Psoas muscle (tissue), 8 donors: ENCODE measurements around the gene IL1B. TPM values are rescaled to one million over a fixed set of nuclear protein-coding genes. Genes with fewer than 3 reads are reported as not detected.

Experiments
- ATAC-seq, 4 donors: fragments of 200-7000 bp; cut with Tn5 transposase; one replicate each; pipeline ENCODE4 v1.9.1; 2020; ENCODE audit warnings: moderate library complexity in 3 of 4, mild to moderate bottlenecking in 2 of 4
- DNase-seq, 2 donors: peaks; one replicate each; pipeline ENCODE4 v3.0.0-alpha.2; 2020
- H3K27ac ChIP-seq: fragments of 200-600 bp; one replicate; pipeline ENCODE4 v1.8.0; 2022
- H3K27me3 ChIP-seq, 3 donors: fragments of 200-600 bp in 1 of 3; one replicate each; pipeline versions ENCODE4 v1.6.1 to v1.8.0; 2013 to 2022; ENCODE audit warnings: low read length in 2 of 3, mild to moderate bottlenecking in 2 of 3, moderate library complexity in 1 of 3; ENCODE audit not compliant: insufficient read depth in 3 of 3
- H3K36me3 ChIP-seq, 2 donors: fragments of 200-600 bp in 1 of 2; one replicate each; pipeline versions ENCODE4 v1.6.1 to v1.8.0; 2013 to 2022; ENCODE audit warnings: low read depth in 1 of 2, mild to moderate bottlenecking in 1 of 2, moderate library complexity in 1 of 2; ENCODE audit not compliant: insufficient read depth in 1 of 2
- H3K4me1 ChIP-seq: fragments of 200-600 bp; one replicate; pipeline ENCODE4 v1.8.0; 2022
- H3K4me3 ChIP-seq: fragments of 200-600 bp; one replicate; pipeline ENCODE4 v1.8.0; 2022; ENCODE audit warnings: mild to moderate bottlenecking
- H3K9me3 ChIP-seq: fragments of 200-600 bp; one replicate; pipeline ENCODE4 v1.8.0; 2022
- CTCF ChIP-seq: fragments of 200-600 bp; IDR thresholded peaks from one replicate; pipeline ENCODE4 v1.8.0; 2022; ENCODE audit warnings: antibody characterized with exemption
- WGBS, 3 donors: extraction: QIAGEN DNeasy Blood & Tissue Kit; methylation state at CpG; one replicate each; pipeline versions ENCODE4 v1.1.6 to v1.1.7; 2013; 5-methylcytosine and 5-hydroxymethylcytosine counted together
- intact Hi-C, 2 donors: fragments of 100-400 bp; cut with DNase I; formaldehyde crosslinking; loops; one replicate each; pipeline versions ENCODE4 v1.11.0 to v1.14.2; 2022
- polyA plus RNA-seq, 3 donors: library from polyadenylated mRNA; stranded (reverse); fragments of 200-250 nt; gene quantifications; one replicate each; pipeline ENCODE4 v1.2.3, GENCODE V29; 2013
- total RNA-seq, 4 donors: library from RNA; stranded (reverse); fragmentation: NEBNext Ultra II Directional in 2 of 4; extraction: Animal tissue kit (Norgen Biotek cat#: 25700) in 2 of 4; gene quantifications; one replicate each; pipeline versions ENCODE4 v1.2.1 to v1.2.4, GENCODE V29; 2021 to 2023
- donor health status: healthy with polysubstance abuse.
- donor health status: DM: no; HTN: no; CAD: no; lungs with moderate emphysema.
- donor health status: Bipolar disorder and iron deficiency.
- donor health status: healthy.
- donor health status: DM: yes; HTN: yes; CAD: no.
- donor health status: DM: no; HTN: no; CAD: no.
- donor health status: DM: no; HTN: no; CAD: no.
- donor health status: DM: yes; HTN: yes; CAD: no.

Gene IL1B
- total and polyA plus RNA-seq, 7 donors: 0.06 to 0.42 (median 0.27) TPM; not detected in 1

GRCh38 chr2:112821682-112822081, 14.9 kb downstream of the IL1B start:
- Histone ChIP-seq H3K27me3 (peaks cover 0 to 1% (median 0%) of the 10 kb centered on the region in 3 donors), H3K4me1 (no peaks in the 10 kb centered on the region), H3K27ac (no peak overlapping the region), H3K4me3 (no peak overlapping the region), H3K9me3 (no peaks in the 10 kb centered on the region), H3K36me3 (no peaks in the 10 kb centered on the region)
- WGBS, 3 donors: 57 to 68% (median 61%) methylated on average over 4 of the region's 4 CpGs
- intact Hi-C loops: no loop called here
- DNase-seq: no peak
- no peak for ATAC-seq
- TF ChIP-seq CTCF: no peak

GRCh38 chr2:112821142-112821541, 15.4 kb downstream of the IL1B start:
- Histone ChIP-seq H3K36me3 (no peaks in the 10 kb centered on the region), H3K27ac (no peak overlapping the region), H3K4me1 (no peaks in the 10 kb centered on the region), H3K9me3 (no peaks in the 10 kb centered on the region), H3K27me3 (peaks cover 0 to 1% (median 0%) of the 10 kb centered on the region in 3 donors), H3K4me3 (no peak overlapping the region)
- intact Hi-C loops: no loop called here
- ATAC-seq: no peak
- DNase-seq: no peak
- no peak for TF ChIP-seq CTCF
- WGBS, 3 donors: 55 to 62% (median 59%) methylated on average over 5 of the region's 5 CpGs

GRCh38 chr2:112820343-112820742, 16.2 kb downstream of the IL1B start:
- intact Hi-C loops: no loop called here
- Histone ChIP-seq H3K36me3 (no peaks in the 10 kb centered on the region), H3K27me3 (peaks cover 0 to 1% (median 0%) of the 10 kb centered on the region in 3 donors), H3K4me3 (no peak overlapping the region), H3K27ac (no peak overlapping the region), H3K9me3 (no peaks in the 10 kb centered on the region), H3K4me1 (no peaks in the 10 kb centered on the region)
- no peak for TF ChIP-seq CTCF
- DNase-seq (no peak), ATAC-seq (no peak)

- no peak for ATAC-seq
- Histone ChIP-seq H3K9me3 (no peaks in the 10 kb centered on the region), H3K36me3 (no peaks in the 10 kb centered on the region), H3K27me3 (peaks cover 0 to 1% (median 0%) of the 10 kb centered on the region in 3 donors), H3K4me1 (no peaks in the 10 kb centered on the region), H3K27ac (no peak overlapping the region), H3K4me3 (no peak overlapping the region)
- intact Hi-C loops: no loop called here
- no peak for DNase-seq
- TF ChIP-seq CTCF: no peak
- WGBS, 3 donors: 83 to 87% (median 86%) methylated on average over 7 of the region's 7 CpGs
Observed at GRCh38 chr2:112819081-112819480, 17.5 kb downstream of the IL1B start.

GRCh38 chr2:112818094-112818902, 18.3 kb downstream of the IL1B start:
- no peak for ATAC-seq
- DNase-seq: no peak
- Histone ChIP-seq H3K27me3 (peaks cover 0 to 1% (median 0%) of the 10 kb centered on the region in 3 donors), H3K9me3 (no peaks in the 10 kb centered on the region), H3K36me3 (no peaks in the 10 kb centered on the region), H3K4me1 (no peaks in the 10 kb centered on the region), H3K27ac (no peak overlapping the region), H3K4me3 (no peak overlapping the region)
- 50 to 58% (median 51%) methylated on average over 3 of the region's 3 CpGs for WGBS, 3 donors
- TF ChIP-seq CTCF: no peak
- intact Hi-C loops: no loop called here
